Activated gamma-delta T cell treated with Interleukin-2 at 50 U/mL for 16 hours (primary cell): ENCODE results near the gene RBM19.

ENCODE experiments used
- DNase-seq: peaks from one replicate; pipeline ENCODE4 v3.0.0-alpha.2; 2020

RBM19 gene

DNA sequence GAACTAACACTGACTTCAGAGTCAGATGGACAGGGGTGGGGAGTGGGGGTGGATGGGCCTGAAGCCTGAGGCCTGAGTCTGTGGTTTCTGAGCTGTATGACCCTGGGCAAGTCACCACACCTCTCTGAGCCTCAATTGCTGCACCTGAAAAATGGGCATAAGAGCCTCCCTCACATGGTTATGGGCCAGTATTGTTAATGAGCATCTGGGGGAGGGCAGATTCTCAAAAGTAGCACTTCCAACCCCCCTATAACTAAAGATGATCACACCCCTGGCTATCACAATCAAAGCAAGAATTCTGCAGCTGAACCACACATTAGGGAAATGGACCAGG, 168.6 kb downstream of the RBM19 start:
- no peak for DNase-seq

DNA sequence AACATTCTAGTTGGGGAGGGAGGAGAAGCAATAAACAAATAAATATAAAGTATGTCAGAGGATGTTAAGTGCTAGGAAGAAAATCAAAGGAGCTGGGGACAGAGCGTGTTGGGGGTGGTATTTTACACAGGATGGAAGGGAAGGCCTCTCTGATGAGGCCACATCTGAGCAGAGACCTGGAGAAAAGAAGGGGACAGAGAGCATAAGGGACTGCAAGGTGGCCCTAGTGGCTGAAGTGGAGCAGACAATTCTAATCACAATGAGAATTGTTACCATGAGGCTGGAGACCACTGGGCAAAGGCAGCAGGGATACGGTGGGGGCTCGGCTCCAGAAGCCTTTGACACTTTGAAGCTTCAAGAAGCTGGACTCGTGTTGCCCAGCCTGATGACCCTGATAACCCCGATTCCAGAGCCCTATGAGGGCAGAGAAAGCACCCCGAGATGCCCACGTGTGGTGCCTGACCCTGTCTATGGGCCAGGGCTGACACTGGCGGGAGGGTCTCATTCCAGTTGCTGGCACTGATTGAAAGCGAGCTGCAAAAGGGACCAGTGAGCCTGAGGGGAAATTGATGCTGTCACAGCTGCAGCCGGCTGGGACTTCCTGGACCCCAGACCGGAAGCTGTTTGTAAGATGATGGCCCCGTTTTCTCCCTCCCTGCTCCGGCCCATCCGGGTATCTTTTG, 169.1 kb downstream of the RBM19 start:
- no peak for DNase-seq

DNA sequence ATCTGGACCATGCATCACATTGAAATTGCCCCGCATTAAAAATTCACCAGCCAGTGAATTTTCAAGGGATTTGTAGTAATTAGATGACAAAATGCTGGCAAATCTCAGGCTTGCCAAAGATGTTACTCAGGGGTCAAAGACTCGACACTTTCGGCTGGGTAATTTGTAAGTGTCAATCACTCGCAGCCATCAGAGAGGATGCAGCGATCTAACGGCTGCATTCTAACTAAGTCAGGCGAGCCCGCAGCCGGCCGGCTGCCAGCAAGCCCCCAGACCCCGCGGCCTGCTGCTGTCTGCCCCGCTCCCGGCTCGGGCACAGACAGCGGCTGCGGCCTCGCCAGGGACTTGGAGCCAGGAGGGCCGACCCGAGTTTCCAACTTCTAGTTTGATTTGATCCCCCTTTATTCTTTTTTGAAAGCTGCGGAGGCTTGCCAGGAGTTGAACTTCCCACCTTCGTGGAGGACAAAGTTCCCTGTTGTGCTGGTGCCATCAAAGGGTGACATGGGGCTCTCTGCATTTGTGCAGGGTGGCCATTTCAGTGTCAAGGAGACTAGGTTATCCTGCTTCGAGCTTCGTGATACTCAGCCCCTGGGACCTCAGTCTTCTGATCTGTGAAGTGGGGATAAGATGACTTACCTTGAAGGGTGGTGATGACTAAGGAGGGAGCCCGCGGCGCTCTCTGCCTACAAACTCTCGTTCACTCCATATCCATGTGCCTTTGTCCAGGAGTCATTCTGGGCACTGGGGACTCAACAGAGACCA, 169.9 kb downstream of the RBM19 start:
- no peak for DNase-seq

DNA sequence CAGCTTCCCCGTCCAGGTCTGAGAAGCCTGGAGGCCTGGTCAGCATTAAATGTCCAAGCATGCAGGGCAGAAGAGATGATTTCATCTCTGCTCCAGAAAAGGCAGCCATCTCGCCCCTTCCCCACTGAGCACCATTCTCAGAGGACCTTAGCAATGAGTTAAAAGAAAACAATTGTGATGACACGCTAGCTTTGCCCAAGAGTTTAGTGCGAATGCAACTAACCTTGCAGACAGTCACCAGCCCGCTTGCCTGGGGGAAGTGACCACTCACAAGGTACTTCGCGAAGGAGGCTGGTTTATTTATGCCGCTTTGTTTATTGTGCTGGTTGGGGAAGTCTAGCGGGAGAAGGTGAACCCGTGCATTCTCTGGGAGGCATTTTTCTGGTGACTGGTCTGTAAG, 170.7 kb downstream of the RBM19 start:
- DNase-seq = no peak

DNA sequence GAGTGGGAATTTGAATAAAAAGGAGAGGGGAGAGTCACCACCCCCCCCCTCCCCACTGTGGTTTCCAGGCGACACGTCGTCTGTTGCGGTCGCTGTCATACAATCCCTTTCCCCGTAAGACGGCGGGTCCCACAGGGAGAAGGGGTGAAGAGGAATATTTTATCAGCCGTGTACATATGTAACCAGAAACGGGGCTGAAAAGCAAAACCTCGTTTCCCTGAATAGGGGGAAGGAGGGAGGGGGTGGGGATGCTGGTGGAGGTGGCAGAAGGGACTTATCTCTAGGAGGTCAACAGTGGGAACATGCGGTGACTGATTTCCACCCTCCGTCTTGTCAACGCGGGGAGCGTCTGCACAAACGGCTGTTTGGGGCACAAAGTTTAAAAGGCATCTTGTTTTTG, 171.4 kb downstream of the RBM19 start:
- no peak for DNase-seq

DNA sequence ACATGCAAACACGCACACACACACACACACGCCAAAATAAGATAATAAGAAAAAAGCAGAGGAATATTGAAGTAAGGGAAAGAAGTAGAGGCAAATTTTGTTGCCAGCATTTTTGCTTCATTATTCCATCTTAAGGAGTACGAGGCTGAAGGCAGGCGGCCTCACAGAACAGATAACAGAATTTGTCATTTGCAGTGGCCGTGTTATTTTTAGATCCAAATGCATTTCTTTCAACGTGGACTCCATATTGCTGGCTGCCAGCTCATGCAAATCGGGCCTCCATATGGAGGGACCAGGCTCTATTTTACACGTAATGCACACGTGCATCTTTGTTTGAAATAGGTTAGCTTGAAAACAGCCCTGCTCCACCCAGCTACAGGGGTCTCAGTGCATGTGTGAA, 172.9 kb downstream of the RBM19 start:
- DNase-seq = no peak

DNA sequence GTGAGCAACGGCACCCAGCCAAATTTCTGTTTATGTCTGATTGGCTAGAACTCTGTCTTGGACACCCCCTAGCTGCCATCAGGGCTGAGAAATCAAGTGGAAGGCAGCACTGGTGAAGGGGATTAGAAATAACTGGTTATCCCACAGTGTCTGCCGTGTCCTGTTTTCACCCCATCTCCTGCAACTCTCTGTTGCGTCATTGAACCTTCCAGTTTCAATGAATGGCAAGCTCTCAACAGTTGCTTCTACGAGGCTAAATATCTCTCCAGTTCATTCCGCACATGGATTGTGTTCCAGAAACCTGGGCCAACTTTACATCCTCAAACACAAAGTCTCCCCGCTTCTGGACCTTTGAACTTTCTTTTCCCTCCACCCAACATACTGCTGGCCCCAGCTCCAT, 173.7 kb downstream of the RBM19 start:
- DNase-seq = no peak

DNA sequence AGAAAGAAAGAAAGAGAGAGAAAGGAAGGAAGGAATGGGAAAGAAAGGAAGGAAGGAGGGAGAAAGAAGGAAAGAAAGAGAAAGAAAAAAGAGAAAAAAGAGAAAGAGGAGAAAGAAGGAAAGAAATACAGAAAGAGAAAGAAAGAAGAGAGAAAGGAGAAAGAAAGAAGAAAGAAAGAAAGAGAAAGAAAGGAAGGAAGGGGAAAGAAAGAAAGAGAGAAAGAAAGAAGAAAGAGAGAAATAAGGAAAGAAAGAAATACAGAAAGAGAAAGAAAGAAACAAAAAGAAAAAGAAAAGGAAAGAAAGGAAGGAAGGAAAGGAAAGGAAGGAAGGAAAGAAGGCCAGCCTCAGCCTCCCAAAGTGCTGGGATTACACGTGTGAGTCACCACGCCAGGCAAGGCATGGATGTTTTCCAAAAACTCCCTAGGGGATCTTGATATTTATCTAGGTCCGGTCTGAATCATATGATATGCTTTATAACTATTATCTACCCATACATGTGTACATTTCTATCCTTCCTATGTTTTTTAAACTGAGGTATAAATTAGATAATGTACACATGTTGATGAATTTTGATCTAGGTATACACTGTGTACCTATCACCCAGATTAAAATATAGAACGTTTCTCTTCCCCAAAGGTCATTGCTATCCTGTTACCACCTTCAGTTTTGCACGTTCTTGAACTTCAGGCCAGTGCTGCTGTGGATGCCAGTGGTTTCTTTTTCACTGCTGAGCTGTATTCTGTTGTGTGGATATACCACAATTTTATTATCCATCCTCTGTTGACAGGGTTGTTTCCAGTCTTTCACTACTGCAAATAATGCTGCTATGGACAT, 177.9 kb downstream of the RBM19 start:
- DNase-seq = no peak

DNA sequence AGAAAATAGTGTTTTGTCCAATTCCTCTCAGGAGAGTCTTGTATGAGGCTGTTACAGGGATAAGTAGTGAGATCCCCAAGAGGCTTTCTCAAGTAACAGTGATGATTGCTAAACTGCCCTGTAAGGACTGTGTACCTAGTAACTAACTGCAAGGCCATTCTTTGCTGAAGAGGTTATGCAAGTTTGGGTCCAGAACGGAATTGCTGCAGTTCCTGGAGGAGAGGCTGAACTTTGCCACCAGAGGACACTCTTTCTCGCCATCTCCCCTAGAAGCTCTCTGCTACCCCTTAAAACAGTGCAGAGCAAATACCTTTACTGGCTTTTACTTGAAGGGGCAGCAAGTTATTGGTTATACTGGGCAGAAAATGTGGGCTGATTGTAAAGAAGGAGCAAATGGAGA, 180.0 kb downstream of the RBM19 start:
- no peak for DNase-seq

DNA sequence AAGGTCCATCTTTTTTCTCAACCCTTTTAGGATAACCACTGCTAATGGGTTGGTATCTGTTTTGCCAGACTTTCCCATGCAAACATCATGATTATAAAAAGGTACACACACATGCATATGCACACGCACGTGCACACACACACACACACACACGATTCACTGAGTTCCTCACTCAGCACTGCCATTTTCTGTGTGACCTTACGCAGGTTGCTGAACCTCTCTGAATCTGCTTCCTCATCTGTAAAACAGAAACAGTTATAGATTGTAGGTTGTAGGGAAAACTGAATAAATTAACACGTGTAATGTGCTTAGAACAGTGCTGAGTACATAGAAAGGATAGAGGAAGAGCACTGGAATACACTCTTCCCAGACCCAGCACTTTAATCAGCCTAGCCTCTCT, 182.3 kb downstream of the RBM19 start:
- DNase-seq = no peak

DNA sequence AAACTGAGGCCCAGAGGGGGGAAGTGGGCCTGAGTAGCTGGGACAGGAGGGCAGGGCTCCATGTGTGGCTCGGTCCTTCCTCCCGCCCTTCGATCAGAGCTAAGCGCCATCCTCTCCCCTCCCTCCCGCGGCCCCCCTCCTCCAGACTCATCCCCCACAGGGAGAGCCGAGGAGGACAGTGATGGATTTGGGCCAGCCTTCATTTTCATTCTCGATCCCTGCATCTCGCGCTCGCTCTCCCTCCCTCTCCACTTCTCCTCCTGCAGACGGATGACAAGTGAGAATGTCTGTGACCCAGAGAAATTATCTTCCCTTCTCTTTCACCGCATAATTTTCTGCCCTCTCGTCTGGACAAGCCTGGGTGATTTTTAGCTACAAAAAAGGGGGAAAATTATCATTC, 183.3 kb downstream of the RBM19 start:
- no peak for DNase-seq

DNA sequence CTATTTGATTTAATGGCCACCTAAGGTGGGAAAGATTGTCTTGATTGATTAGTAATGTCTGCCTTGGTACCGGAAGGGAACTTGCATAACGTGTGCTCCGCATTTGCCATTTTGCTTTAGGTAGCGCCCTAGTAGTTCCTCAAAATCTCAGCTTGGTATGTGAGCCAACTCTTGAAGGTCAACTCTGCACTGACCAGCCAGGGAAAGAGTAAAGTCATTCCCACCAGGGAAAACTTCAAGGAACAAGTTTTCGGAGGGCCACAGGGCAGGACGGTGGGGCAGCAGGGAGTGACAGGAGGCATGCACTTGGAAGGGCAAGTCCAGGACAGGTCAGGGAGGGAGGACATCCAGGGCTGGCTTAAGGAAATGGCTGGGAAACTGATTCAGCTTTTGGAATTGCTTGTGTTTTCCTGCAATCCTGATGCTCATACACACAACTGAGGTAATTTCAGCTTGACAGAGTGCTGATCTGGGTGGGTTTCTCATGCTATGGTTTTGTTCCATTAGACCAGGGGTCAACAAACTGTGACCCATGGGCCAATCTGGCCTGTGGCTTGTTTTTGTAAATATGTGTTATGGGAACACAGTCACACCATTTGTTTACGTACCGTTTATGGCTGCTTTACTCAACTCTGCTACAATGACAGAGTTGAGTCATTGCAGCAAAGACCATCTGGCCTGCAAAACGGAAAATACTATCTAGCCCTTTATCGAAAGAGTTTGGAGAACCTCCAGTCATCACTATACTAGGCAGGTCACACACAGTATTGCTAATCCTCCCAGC, 184.5 kb downstream of the RBM19 start:
- DNase-seq = no peak

DNA sequence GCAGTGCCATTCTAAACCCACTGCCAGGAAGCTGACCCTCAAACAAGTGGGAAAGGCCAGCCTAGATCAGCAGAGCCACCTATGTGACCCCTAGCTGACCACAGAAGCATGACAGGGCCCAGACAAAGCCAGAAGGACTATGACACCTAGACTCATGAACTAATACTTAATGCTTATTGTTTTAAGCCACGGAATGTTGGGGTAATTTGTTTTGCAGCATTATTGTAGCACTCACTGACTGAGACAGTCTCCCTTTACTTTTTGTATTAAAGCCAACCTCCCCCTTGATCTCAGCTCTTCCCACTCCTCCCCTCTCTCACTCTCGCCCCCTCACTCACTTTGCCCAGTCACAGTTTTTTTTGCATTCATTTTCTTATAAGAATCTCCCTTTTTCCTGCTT, 186.4 kb downstream of the RBM19 start:
- no peak for DNase-seq

DNA sequence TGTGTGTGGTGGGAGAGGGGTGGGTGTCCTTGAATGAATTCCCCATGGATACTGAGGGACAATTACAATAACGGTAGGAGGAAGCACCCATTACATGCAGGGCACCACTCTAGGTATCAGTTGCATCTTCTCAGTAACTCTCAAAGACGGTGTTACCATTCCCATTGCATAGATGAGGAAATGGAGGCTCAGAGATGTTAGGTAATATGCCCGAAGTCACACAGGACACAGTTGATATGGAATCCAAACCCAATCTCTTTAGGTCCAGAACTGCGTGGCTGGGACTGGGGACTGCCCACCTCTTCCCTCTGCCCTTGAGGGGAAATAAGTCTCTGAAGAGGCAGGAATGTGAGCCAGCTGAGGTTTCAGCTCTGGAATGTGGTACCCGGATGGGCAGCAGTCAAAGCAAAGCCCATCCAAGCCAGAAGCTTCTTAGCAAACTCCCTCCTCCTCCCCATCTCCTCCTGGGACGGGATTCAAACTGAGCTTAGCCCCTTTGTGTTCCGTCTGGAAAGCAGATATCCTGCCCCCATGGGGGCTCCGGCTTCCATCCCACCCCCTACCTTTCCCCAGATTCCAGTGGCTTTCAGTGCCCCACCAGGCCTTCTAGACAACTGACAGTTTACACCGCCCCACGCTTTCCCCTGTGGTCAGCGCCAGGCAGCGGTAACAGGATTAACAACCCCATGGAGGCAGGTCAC, 187.5 kb downstream of the RBM19 start:
- DNase-seq = no peak

DNA sequence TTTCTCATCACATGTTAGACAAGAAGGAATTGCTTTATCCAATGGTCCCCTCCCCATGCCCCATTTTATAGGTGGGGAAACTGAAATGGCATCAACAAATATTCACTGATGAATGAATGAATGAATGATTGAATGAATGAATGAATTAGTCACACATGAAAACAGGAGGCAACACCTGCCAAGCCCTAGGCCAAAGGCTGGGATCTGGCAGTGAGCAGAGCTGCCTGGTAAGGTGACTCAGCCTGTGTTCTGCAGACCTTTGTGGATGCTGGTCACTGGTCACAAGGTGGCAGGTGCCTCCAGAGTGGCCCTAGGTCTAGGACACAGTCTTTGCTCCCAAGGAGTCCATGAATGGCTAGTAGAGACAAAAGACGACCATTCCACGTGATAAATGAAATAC, 188.4 kb downstream of the RBM19 start:
- no peak for DNase-seq

DNA sequence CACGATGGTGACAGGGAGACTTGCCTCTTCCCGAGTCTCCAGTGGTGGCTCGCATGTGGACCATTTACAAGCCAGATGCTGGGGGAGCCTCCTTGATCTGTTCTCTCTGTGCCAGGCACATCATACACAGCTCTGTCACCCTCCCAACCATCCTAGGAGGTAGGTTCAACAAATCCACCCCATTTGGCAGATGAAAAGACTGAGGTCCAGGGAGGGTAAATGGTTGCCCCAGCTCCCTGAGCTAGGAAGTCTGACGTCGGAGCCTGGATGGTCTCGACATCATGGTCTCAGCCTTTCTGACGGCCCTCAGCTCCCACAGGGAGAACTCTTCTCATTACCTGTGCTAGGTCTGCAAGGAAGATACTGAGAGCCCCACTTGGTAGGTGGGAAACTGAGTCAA, 189.6 kb downstream of the RBM19 start:
- DNase-seq = no peak

DNA sequence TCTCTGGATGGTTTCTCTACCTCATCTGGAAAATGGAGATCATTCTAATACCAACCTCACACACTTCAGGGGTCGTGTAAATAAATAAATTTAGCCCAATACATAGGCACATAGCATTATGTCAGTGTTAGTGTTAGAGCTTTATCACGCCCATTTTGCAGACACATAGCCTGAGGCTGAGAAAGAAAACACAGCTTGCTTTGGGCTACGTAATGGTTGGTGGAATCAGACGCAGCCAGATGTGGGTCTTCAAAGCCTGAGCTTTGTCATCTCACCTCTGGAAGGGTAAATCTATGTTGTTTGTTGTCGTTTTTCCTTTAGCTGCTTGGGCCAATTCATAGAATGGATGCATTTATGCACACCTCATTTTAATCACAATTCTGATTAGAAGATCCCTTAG, 191.6 kb downstream of the RBM19 start:
- DNase-seq = no peak

DNA sequence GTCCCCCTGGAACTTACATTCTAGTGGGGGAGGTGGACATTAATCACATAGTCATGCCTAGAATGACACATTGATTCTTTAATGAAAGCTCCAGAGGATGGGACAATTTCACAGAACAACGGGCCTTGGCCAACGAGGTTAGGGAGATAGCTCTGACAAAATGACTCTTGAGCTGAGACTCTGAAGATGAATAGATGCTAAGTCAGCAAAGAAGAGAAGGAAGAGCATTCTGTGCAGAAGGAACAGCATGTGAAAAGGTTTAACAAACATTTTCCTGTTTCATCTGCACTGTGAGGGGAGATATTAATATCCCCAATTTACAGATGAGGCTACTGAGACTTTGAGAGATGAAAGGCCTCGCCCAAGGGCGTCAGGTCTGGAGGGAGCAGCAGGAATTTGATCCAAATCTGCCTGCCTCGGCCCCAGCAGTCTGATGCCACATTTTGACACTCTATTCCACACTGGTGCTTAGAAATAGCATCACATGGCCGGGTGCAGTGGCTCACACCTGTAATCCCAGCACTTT, 193.6 kb downstream of the RBM19 start:
- no peak for DNase-seq

DNA sequence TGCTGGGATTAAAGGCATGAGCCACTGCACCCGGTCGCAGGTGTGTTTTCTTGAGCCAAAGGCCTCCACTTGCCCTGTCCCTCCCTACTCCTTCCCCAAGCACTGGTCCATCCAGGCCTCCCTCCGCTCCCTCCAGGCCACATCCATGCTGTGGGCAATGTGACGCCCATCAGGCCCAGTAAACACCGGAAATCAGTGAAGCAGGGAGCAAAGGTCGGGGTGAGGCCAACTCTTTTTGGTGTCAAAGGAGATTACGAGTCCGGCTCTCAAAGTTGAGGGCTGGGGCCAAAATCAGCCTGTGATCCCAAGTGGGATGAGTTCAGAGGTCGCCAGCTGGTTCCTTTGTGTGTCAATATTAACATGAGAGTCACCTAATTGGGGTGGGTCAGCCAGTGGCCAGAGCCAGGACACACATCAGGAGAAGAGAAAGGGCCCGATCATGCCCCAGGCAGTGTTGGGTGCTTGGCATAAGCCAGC, 195.7 kb downstream of the RBM19 start:
- no peak for DNase-seq

DNA sequence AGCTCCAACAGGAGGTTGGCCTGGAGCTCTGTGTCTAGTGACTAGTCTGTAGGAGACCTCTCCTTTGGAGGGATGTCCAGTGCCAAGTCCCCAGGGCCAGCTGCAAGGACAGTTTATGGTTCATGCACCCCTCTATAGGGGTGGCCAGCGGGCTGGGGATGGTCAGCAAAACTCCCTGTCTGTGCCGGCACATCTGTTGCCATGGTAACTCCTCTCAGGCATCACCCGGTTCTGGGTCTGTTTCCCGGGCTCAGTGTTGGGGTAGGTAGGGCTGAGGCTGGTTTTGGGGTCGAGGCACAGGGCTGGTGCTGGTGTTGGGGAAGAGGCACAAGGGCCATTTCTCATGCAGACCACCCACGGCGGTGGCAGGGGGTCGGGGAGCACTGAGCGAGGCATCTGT, 196.8 kb downstream of the RBM19 start:
- DNase-seq = no peak

DNA sequence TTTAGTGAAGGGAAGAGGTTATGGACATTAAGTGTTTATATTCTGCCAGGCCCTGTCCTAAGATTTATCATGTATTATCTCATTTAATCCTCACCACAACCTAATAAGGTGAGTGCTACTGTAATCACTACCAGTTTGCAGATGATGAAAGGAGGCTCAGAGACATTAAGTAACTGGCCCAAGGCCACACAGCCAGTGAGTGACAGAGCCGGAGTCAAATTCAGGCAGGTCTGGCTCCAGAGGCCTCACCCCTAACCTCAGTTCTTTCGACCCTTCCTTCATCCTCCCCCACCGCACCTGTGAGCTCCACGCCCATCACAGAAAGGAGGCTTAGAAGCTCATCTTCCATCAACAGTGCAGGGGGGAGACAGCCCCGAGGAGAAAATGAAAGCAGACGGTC, 197.3 kb downstream of the RBM19 start:
- DNase-seq = no peak
